PC-3 (cell line): ENCODE results near the gene CCNQ. TPM values are rescaled to one million over a fixed set of nuclear protein-coding genes. Genes with fewer than 3 reads are reported as not detected.

ENCODE experiments used
- ATAC-seq: fragments of 200-7000 bp; cut with Tn5 transposase; 2 replicates; pipeline ENCODE4 v1.9.1; 2020; ENCODE audit warnings: mild to moderate bottlenecking, moderate library complexity
- Bru-seq: library from RNA; stranded (reverse); fragments of 400-500 nt; gene quantifications from one replicate; lab custom pipeline; 2021; lab: Mats Ljungman, UMichigan
- BruChase-seq, 2 experiments: library from RNA; stranded (reverse); fragments of 400-500 nt; gene quantifications; one replicate each; lab custom pipeline; 2021; lab: Mats Ljungman, UMichigan
- BruUV-seq: library from RNA; stranded (reverse); fragments of 400-500 nt; replicated peaks from 2 replicates; lab custom pipeline; 2021; lab: Mats Ljungman, UMichigan
- CTCF ChIA-PET: fragments of 300-600 bp; sonication (Branson Sonifier 250); formaldehyde crosslinking; loops from one replicate; lab custom pipeline; 2022; ENCODE audit warnings: antibody characterized with exemption; lab: Charles Lee
- POLR2A ChIA-PET: fragments of 300-600 bp; sonication (Branson Sonifier 250); formaldehyde crosslinking; loops from one replicate; lab custom pipeline; 2022; ENCODE audit warnings: antibody characterized with exemption; ENCODE audit not compliant: unreplicated experiment; lab: Charles Lee
- DNase-seq: peaks from one replicate; pipeline ENCODE4 v3.0.0-alpha.2; 2015
- H2AFZ ChIP-seq: fragments of 300-600 bp; sonication (generic); 2 replicates; pipeline ENCODE4 v1.6.0; 2016; ENCODE audit warnings: antibody characterized with exemption, low read length
- H3F3A ChIP-seq: fragments of 300-600 bp; sonication (generic); one replicate; pipeline ENCODE4 v1.6.0; 2017; ENCODE audit warnings: antibody characterized with exemption, low read length, control low read depth, mild to moderate bottlenecking; ENCODE audit not compliant: unreplicated experiment
- H3K27ac ChIP-seq: fragments of 300-600 bp; sonication (generic); 2 replicates; pipeline ENCODE4 v1.5.1; 2016; ENCODE audit warnings: mild to moderate bottlenecking, low read length
- H3K27me3 ChIP-seq: fragments of 300-600 bp; sonication (generic); 2 replicates; pipeline ENCODE4 v1.6.1; 2016; ENCODE audit warnings: low read length, mixed read lengths
- H3K36me3 ChIP-seq: fragments of 300-600 bp; sonication (generic); 2 replicates; pipeline ENCODE4 v1.6.1; 2016; ENCODE audit warnings: low read depth, mixed run types, low read length, mixed read lengths
- H3K4me1 ChIP-seq: fragments of 300-600 bp; sonication (generic); 2 replicates; pipeline ENCODE4 v1.5.1; 2016; ENCODE audit warnings: low read length; ENCODE audit not compliant: insufficient read depth
- H3K4me2 ChIP-seq: fragments of 300-600 bp; sonication (generic); 2 replicates; pipeline ENCODE4 v1.6.0; 2016; ENCODE audit warnings: low read length
- H3K4me3 ChIP-seq: fragments of 300-600 bp; sonication (generic); 2 replicates; pipeline ENCODE4 v1.5.1; 2016; ENCODE audit warnings: mild to moderate bottlenecking, low read length, mixed read lengths
- H3K79me2 ChIP-seq: fragments of 300-600 bp; sonication (generic); 2 replicates; pipeline ENCODE4 v1.6.1; 2017; ENCODE audit warnings: low read length, mixed read lengths
- H3K9ac ChIP-seq: fragments of 300-600 bp; sonication (generic); 2 replicates; pipeline ENCODE4 v1.6.0; 2016; ENCODE audit warnings: mild to moderate bottlenecking, low read length
- H3K9me2 ChIP-seq: fragments of 300-600 bp; sonication (generic); replicated peaks from 2 replicates; pipeline ENCODE4 v1.6.1; 2016; ENCODE audit warnings: mixed run types, low read length, mixed read lengths
- H3K9me3 ChIP-seq: fragments of 300-600 bp; sonication (generic); 2 replicates; pipeline ENCODE4 v1.6.1; 2016; ENCODE audit warnings: low read length, mixed read lengths
- H4K20me1 ChIP-seq: fragments of 300-600 bp; sonication (generic); 2 replicates; pipeline ENCODE4 v1.6.1; 2016; ENCODE audit warnings: low read length, mixed read lengths
- EZH2 ChIP-seq: fragments of 300-600 bp; sonication (generic); IDR thresholded peaks from one replicate; pipeline ENCODE4 v1.6.1; 2017; ENCODE audit warnings: antibody characterized with exemption, mild to moderate bottlenecking, low read length; ENCODE audit not compliant: unreplicated experiment
- EZH2phosphoT487 ChIP-seq: fragments of 300-600 bp; sonication (generic); IDR thresholded peaks from 2 replicates; pipeline ENCODE4 v1.6.1; 2018; ENCODE audit warnings: mild to moderate bottlenecking, antibody characterized with exemption, low read length, borderline replicate concordance
- intact Hi-C: fragments of 100-400 bp; cut with micrococcal nuclease; formaldehyde crosslinking; loops from 2 replicates; pipeline ENCODE4 v1.9.0; 2023
- long read RNA-seq: library from polyadenylated mRNA; unstranded; transcript quantifications from one replicate; pipeline ENCODE4 v2.0.0, GENCODE V29; 2021; ENCODE audit not compliant: unreplicated experiment
- total RNA-seq: library from RNA; depleted of rRNA; stranded (reverse); fragments of >200 nt; gene quantifications from 2 replicates; pipeline ENCODE4 v1.2.3, GENCODE V29; 2014; rRNA removed
- TF ChIP-seq, protein P1 (sequence below): fragments of 300-600 bp; sonication (generic); conservative IDR thresholded peaks from 2 replicates; pipeline ENCODE4 v1.5.1; 2017; ENCODE audit warnings: antibody characterized with exemption, low read depth, mild to moderate bottlenecking, low read length

CCNQ gene
- total RNA-seq = 110 and 145 TPM in 2 replicates
- percentile 60 among the genes with signal in this experiment for Bru-seq, nascent RNA
- BruChase-seq, experiment 1, labeled RNA remaining after a 6-hour chase = percentile 66 among the genes with signal in this experiment
- percentile 61 among the genes with signal in this experiment for BruChase-seq, experiment 2, labeled RNA remaining after a 2-hour chase
- long read RNA-seq, transcript CCNQ-202 (5 exons, 1,164 nt) = minor isoform, 20 of 64 reads
- long read RNA-seq, transcript CCNQ-204 (5 exons, 1,306 nt) = major isoform, 23 of 64 reads
- long read RNA-seq, transcript CCNQ-208 (5 exons, 1,220 nt) = minor isoform, 6 of 64 reads
- long read RNA-seq, partial matches to known transcripts = 0 of 64 reads
- long read RNA-seq, other reads (novel, unspliced or antisense) = 11 of 64 reads

DNA sequence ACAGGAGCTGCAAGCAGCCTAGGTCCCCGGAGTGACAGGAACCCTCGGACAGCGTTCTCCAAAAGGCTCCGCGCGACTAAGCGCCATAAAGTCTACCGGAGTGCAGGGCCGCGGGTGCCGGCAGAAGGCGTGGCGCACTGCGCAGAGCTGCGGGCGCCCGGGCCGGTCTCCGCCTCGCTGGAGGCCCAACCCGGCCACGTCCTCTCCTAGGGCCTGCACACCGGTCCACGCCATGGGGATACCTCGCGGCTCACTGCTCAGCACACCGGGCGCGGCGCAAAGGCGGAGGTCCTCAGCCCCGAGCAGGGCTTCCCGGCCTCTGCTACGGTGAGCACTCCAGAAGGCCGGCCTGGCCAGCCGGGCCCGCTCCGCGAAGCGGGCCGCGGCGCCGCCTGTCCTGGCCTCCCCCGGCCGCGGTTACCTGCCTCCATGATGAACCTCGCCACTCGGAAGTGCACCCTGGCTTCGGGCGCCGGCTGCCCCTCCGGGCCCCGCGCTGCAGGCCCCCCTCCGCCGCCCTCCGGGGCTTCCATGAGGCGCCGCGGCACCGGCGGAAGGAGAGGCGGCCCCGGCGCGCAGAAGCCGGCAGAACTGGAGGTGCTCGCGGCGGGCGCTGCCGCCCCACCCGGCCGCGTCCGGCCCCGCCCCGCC lies at the start of gene CCNQ:
Gene CCNQ, minus strand, starts transcription at position 599 of the 651 bp plus-strand sequence. Its CDS starts 66 bp downstream, at position 533.
- peak within 1 kb of the TSS; percentile 96 for H3K4me2 ChIP-seq
- no peak within 1 kb of the TSS for H3K27ac ChIP-seq
- H4K20me1 ChIP-seq = peaks cover 23% of the 10 kb centered on the region
- ATAC-seq (peak; percentile 66), DNase-seq (peak; percentile 15)
- H3K4me3 ChIP-seq = peak within 1 kb of the TSS; percentile 89
- H3K4me1 ChIP-seq = peaks cover 6% of the 10 kb centered on the region; the same call in 1 of the 2 replicates
- no peaks in the 10 kb centered on the region for H3K9me2 ChIP-seq
- no peaks in the 10 kb centered on the region for H3F3A ChIP-seq
- H3K9me3 ChIP-seq = no peaks in the 10 kb centered on the region
- no peaks in the 10 kb centered on the region for H3K27me3 ChIP-seq
- H3K79me2 ChIP-seq = peaks cover 33% of the 10 kb centered on the region
- H2AFZ ChIP-seq = peak within 1 kb of the TSS; percentile 95
- ChIA-PET CTCF (interaction anchor here (1.3 kb wide), 1 partner anchor 69 kb away, joined by 5 read pairs; no protein-coding TSS in a partner anchor), POLR2A (no interaction called here)
- TF ChIP-seq EZH2phosphoT487 (no peak), EZH2 (no peak)
- TF ChIP-seq, protein P1, sequence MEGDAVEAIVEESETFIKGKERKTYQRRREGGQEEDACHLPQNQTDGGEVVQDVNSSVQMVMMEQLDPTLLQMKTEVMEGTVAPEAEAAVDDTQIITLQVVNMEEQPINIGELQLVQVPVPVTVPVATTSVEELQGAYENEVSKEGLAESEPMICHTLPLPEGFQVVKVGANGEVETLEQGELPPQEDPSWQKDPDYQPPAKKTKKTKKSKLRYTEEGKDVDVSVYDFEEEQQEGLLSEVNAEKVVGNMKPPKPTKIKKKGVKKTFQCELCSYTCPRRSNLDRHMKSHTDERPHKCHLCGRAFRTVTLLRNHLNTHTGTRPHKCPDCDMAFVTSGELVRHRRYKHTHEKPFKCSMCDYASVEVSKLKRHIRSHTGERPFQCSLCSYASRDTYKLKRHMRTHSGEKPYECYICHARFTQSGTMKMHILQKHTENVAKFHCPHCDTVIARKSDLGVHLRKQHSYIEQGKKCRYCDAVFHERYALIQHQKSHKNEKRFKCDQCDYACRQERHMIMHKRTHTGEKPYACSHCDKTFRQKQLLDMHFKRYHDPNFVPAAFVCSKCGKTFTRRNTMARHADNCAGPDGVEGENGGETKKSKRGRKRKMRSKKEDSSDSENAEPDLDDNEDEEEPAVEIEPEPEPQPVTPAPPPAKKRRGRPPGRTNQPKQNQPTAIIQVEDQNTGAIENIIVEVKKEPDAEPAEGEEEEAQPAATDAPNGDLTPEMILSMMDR = no peak
- BruUV-seq = no TSS peak
- intact Hi-C loops = no loop called here
- peak within 1 kb of the TSS; percentile 84 for H3K9ac ChIP-seq
- no peaks in the 10 kb centered on the region; the same call in 1 of the 2 replicates for H3K36me3 ChIP-seq

DNA sequence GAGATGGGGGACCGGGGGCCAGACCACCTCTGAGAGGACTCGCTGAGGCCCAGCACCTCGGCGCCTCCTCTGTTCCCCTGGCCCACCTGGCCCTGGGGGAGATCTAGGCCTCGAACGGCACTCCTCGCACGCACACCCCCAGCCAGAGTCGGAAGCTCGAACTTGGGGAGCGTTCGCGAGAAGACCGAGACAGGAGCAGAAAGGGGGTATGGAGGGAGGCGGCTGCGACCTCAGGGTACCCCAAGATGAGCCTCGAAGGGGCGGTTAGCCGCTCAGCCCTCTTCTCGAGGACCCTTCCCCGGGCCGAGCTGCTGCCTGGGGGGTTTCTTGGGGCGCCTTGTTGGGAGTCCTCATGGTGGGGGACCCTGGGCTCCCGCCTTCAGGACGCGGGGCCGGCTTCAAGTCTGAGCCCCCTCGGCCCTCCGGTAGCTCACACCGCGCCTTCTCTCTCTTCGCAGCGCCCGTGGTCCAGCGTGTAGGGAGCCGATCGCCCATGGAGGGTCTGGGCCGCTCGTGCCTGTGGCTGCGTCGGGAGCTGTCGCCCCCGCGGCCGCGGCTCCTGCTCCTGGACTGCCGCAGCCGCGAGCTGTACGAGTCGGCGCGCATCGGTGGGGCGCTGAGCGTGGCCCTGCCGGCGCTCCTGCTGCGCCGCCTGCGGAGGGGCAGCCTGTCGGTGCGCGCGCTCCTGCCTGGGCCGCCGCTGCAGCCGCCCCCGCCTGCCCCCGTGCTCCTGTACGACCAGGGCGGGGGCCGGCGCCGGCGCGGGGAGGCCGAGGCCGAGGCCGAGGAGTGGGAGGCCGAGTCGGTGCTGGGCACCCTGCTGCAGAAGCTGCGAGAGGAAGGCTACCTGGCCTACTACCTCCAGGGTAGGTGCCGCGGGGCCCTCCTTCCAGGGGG lies 48.8 kb upstream of the CCNQ start:
- Histone ChIP-seq H3K9me3 (no peaks in the 10 kb centered on the region), H3K27me3 (peaks cover 21% of the 10 kb centered on the region), H3K27ac (no peak overlapping the region), H3K4me3 (peak overlapping the region; percentile 50; the same call in 1 of the 2 replicates), H4K20me1 (no peaks in the 10 kb centered on the region), H3K4me1 (no peaks in the 10 kb centered on the region; the same call in 1 of the 2 replicates), H3F3A (no peaks in the 10 kb centered on the region), H3K9me2 (no peaks in the 10 kb centered on the region), H3K36me3 (no peaks in the 10 kb centered on the region), H3K79me2 (no peaks in the 10 kb centered on the region), H2AFZ (peak overlapping the region; percentile 61), H3K4me2 (peak overlapping the region; percentile 72), H3K9ac (no peak overlapping the region; the same call in 1 of the 2 replicates)
- no TSS peak for BruUV-seq
- POLR2A ChIA-PET = interaction anchor here (0.6 kb wide), 1 partner anchor 40 kb away, joined by 9 read pairs; the partner anchor contains the start of gene SLC6A8
- intact Hi-C loops = no loop called here
- DNase-seq = no peak
- CTCF ChIA-PET = interaction anchor here (0.6 to 0.7 kb wide), 2 partner anchors 93 to 373 kb away, joined by 4 read pairs; no protein-coding TSS in a partner anchor
- no peak for TF ChIP-seq EZH2phosphoT487
- no peak for TF ChIP-seq EZH2
- TF ChIP-seq, protein P1 = no peak
- ATAC-seq = no peak
